ENCODE data around the gene CDK18.

CDK18 gene

GRCh38 chr1:205500240-205501233 lies 3.9 kb upstream of the CDK18 start:
- WGBS = 51% methylated on average over 9 of the region's 9 CpGs
- no peak overlapping the region for H3K18ac ChIP-seq (ENCODE audit: low read depth in 1 of 2, low read length in 2 of 2)
- H2AK5ac ChIP-seq (ENCODE audit: low read length, severe bottlenecking) = no peak overlapping the region
- no peak overlapping the region for H3K27ac ChIP-seq (ENCODE audit: low read length, poor library complexity, severe bottlenecking)
- peak overlapping the region; percentile 25 for H4K91ac ChIP-seq (ENCODE audit: low read length)
- H3K27me3 ChIP-seq (ENCODE audit: control insufficient read depth in 1 of 2, insufficient read depth in 1 of 2, low read length in 2 of 2) = peaks cover 68 to 75% of the 10 kb centered on the region in 2 experiments
- no peak for DNase-seq
- no peaks in the 10 kb centered on the region for H3K36me3 ChIP-seq (ENCODE audit: control insufficient read depth in 1 of 2, insufficient read depth in 2 of 2, low read depth in 1 of 2, low read length in 2 of 2)
- no peak overlapping the region for H2BK12ac ChIP-seq (ENCODE audit: low read length in 2 of 2)
- H2BK120ac ChIP-seq (ENCODE audit: low read depth, low read length) = no peak overlapping the region
- no peaks in the 10 kb centered on the region for H3K9me3 ChIP-seq (ENCODE audit: control insufficient read depth, low read length)
- no peak overlapping the region for H3K14ac ChIP-seq (ENCODE audit: low read length in 2 of 2)
- H3K23ac ChIP-seq (ENCODE audit: low read length in 2 of 2) = no peak overlapping the region
- H2BK15ac ChIP-seq (ENCODE audit: low read depth, poor library complexity, severe bottlenecking) = no peak overlapping the region
- no peak overlapping the region for H3K4me2 ChIP-seq (ENCODE audit: low read length, poor library complexity, severe bottlenecking)
- no peak overlapping the region for H2AFZ ChIP-seq (ENCODE audit: low read depth, low read length)
- no peak overlapping the region for H3K9ac ChIP-seq (ENCODE audit: low read length)
- H3K4me3 ChIP-seq (ENCODE audit: insufficient read depth in 1 of 2, low read depth in 1 of 2, low read length in 2 of 2) = no peak overlapping the region
- peaks cover 14% of the 10 kb centered on the region for H3K4me1 ChIP-seq (ENCODE audit: control insufficient read depth, insufficient read depth, low read depth, low read length)
- peaks cover 2% of the 10 kb centered on the region for H3K79me1 ChIP-seq (replicated peaks; ENCODE audit: low read length, poor library complexity, severe bottlenecking)
- no peak overlapping the region for H2BK5ac ChIP-seq (ENCODE audit: low read depth, low read length, poor library complexity, severe bottlenecking)
- no peak overlapping the region for H3K4ac ChIP-seq (ENCODE audit: low read depth in 1 of 2, low read length in 2 of 2)
- no peak overlapping the region for H4K8ac ChIP-seq (ENCODE audit: low read length)

- Histone ChIP-seq H4K8ac (ENCODE audit: low read length) (no peak overlapping the region), H2BK12ac (ENCODE audit: low read length in 2 of 2) (no peak overlapping the region), H3K27me3 (ENCODE audit: control insufficient read depth in 1 of 2, insufficient read depth in 1 of 2, low read length in 2 of 2) (peaks cover 68 to 73% of the 10 kb centered on the region in 2 experiments), H3K4me2 (ENCODE audit: low read length, poor library complexity, severe bottlenecking) (no peak overlapping the region), H3K18ac (ENCODE audit: low read depth in 1 of 2, low read length in 2 of 2) (no peak overlapping the region), H3K36me3 (ENCODE audit: control insufficient read depth in 1 of 2, insufficient read depth in 2 of 2, low read depth in 1 of 2, low read length in 2 of 2) (no peaks in the 10 kb centered on the region), H3K4me1 (ENCODE audit: control insufficient read depth, insufficient read depth, low read depth, low read length) (peaks cover 20% of the 10 kb centered on the region), H3K4me3 (ENCODE audit: insufficient read depth in 1 of 2, low read depth in 1 of 2, low read length in 2 of 2) (no peak overlapping the region), H2AFZ (ENCODE audit: low read depth, low read length) (no peak overlapping the region), H3K23ac (ENCODE audit: low read length in 2 of 2) (no peak overlapping the region), H2BK15ac (ENCODE audit: low read depth, poor library complexity, severe bottlenecking) (no peak overlapping the region), H4K91ac (ENCODE audit: low read length) (no peak overlapping the region), H2BK5ac (ENCODE audit: low read depth, low read length, poor library complexity, severe bottlenecking) (no peak overlapping the region), H2AK5ac (ENCODE audit: low read length, severe bottlenecking) (no peak overlapping the region), H3K79me1 (replicated peaks; ENCODE audit: low read length, poor library complexity, severe bottlenecking) (peaks cover 2% of the 10 kb centered on the region), H3K14ac (ENCODE audit: low read length in 2 of 2) (no peak overlapping the region), H3K9ac (ENCODE audit: low read length) (no peak overlapping the region), H2BK120ac (ENCODE audit: low read depth, low read length) (no peak overlapping the region), H3K4ac (ENCODE audit: low read depth in 1 of 2, low read length in 2 of 2) (no peak overlapping the region), H3K9me3 (ENCODE audit: control insufficient read depth, low read length) (no peaks in the 10 kb centered on the region), H3K27ac (ENCODE audit: low read length, poor library complexity, severe bottlenecking) (no peak overlapping the region)
- 48% methylated on average over 3 of the region's 3 CpGs for WGBS
- DNase-seq = no peak
Measured at GRCh38 chr1:205502111-205502810, 2.2 kb upstream of the CDK18 start.

GRCh38 chr1:205502992-205503391 lies 1.5 kb upstream of the CDK18 start:
- WGBS = 88% methylated on average over 2 of the region's 3 CpGs
- DNase-seq = no peak

More at GRCh38 chr1:205502992-205503391, 1.5 kb upstream of the CDK18 start:
- Histone ChIP-seq H3K27ac (ENCODE audit: low read length, poor library complexity, severe bottlenecking) (no peak overlapping the region), H3K9me3 (ENCODE audit: control insufficient read depth, low read length) (no peaks in the 10 kb centered on the region), H3K4me1 (ENCODE audit: control insufficient read depth, insufficient read depth, low read depth, low read length) (peaks cover 20% of the 10 kb centered on the region), H2AFZ (ENCODE audit: low read depth, low read length) (no peak overlapping the region), H3K18ac (ENCODE audit: low read depth in 1 of 2, low read length in 2 of 2) (no peak overlapping the region), H2AK5ac (ENCODE audit: low read length, severe bottlenecking) (no peak overlapping the region), H3K79me1 (replicated peaks; ENCODE audit: low read length, poor library complexity, severe bottlenecking) (peaks cover 2% of the 10 kb centered on the region), H2BK120ac (ENCODE audit: low read depth, low read length) (no peak overlapping the region), H3K9ac (ENCODE audit: low read length) (no peak overlapping the region), H3K4me3 (ENCODE audit: insufficient read depth in 1 of 2, low read depth in 1 of 2, low read length in 2 of 2) (no peak overlapping the region), H3K14ac (ENCODE audit: low read length in 2 of 2) (no peak overlapping the region), H3K27me3 (ENCODE audit: control insufficient read depth in 1 of 2, insufficient read depth in 1 of 2, low read length in 2 of 2) (peaks cover 63 to 69% of the 10 kb centered on the region in 2 experiments), H2BK12ac (ENCODE audit: low read length in 2 of 2) (no peak overlapping the region), H2BK5ac (ENCODE audit: low read depth, low read length, poor library complexity, severe bottlenecking) (no peak overlapping the region), H3K4me2 (ENCODE audit: low read length, poor library complexity, severe bottlenecking) (no peak overlapping the region), H3K36me3 (ENCODE audit: control insufficient read depth in 1 of 2, insufficient read depth in 2 of 2, low read depth in 1 of 2, low read length in 2 of 2) (no peaks in the 10 kb centered on the region), H3K4ac (ENCODE audit: low read depth in 1 of 2, low read length in 2 of 2) (no peak overlapping the region), H3K23ac (ENCODE audit: low read length in 2 of 2) (no peak overlapping the region), H2BK15ac (ENCODE audit: low read depth, poor library complexity, severe bottlenecking) (no peak overlapping the region), H4K91ac (ENCODE audit: low read length) (no peak overlapping the region), H4K8ac (ENCODE audit: low read length) (no peak overlapping the region)
